Tibial artery (tissue), 4 donors: Measurements from ENCODE around the gene MED10.

Experiments
- DNase-seq, 2 donors: peaks; one replicate each; pipeline ENCODE4 v3.0.0-alpha.2; 2019
- H3K27ac ChIP-seq, 2 donors: fragments of 200-600 bp; sonication (generic) in 1 of 2; 1 replicate in 1 of 2; 2 replicates in 1 of 2; pipeline ENCODE4 v1.5.1; 2018 to 2019; ENCODE audit warnings: mild to moderate bottlenecking in 1 of 2
- H3K27me3 ChIP-seq, 2 donors: fragments of 200-600 bp; sonication (generic) in 1 of 2; one replicate each; pipeline versions ENCODE4 v1.5.1 to v1.6.0; 2016 to 2019
- H3K36me3 ChIP-seq, 3 donors: fragments of 200-600 bp; sonication (generic) in 2 of 3; one replicate each; pipeline ENCODE4 v1.5.1; 2016 to 2019; ENCODE audit warnings: mild to moderate bottlenecking in 2 of 3
- H3K4me1 ChIP-seq, 4 donors: fragments of 200-600 bp; sonication (generic) in 2 of 4; 1 replicate in 3 of 4; 2 replicates in 1 of 4; pipeline ENCODE4 v1.5.1; 2016 to 2019
- H3K4me3 ChIP-seq, 2 donors: fragments of 200-600 bp; sonication (generic) in 1 of 2; 1 replicate in 1 of 2; 2 replicates in 1 of 2; pipeline ENCODE4 v1.5.1; 2018 to 2019; ENCODE audit warnings: mild to moderate bottlenecking in 2 of 2
- H3K9me3 ChIP-seq, 3 donors: fragments of 200-600 bp; sonication (generic) in 1 of 3; one replicate each; pipeline ENCODE4 v1.5.1; 2016 to 2019
- intact Hi-C: fragments of 100-400 bp; cut with DNase I; formaldehyde crosslinking; loops from one replicate; pipeline ENCODE4 v1.15.0; 2023; ENCODE audit warnings: low total_unique reads
- TF ChIP-seq, protein P1 (sequence below), 2 experiments: fragments of 200-600 bp in 1 of 2; fragments of 450-650 bp in 1 of 2; IDR thresholded peaks; one replicate each; pipeline ENCODE4 v1.5.1; 2017 to 2019; ENCODE audit warnings: antibody characterized with exemption in 2 of 2, mild to moderate bottlenecking in 1 of 2, moderate library complexity in 1 of 2

Gene MED10, protein sequence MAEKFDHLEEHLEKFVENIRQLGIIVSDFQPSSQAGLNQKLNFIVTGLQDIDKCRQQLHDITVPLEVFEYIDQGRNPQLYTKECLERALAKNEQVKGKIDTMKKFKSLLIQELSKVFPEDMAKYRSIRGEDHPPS

DNA sequence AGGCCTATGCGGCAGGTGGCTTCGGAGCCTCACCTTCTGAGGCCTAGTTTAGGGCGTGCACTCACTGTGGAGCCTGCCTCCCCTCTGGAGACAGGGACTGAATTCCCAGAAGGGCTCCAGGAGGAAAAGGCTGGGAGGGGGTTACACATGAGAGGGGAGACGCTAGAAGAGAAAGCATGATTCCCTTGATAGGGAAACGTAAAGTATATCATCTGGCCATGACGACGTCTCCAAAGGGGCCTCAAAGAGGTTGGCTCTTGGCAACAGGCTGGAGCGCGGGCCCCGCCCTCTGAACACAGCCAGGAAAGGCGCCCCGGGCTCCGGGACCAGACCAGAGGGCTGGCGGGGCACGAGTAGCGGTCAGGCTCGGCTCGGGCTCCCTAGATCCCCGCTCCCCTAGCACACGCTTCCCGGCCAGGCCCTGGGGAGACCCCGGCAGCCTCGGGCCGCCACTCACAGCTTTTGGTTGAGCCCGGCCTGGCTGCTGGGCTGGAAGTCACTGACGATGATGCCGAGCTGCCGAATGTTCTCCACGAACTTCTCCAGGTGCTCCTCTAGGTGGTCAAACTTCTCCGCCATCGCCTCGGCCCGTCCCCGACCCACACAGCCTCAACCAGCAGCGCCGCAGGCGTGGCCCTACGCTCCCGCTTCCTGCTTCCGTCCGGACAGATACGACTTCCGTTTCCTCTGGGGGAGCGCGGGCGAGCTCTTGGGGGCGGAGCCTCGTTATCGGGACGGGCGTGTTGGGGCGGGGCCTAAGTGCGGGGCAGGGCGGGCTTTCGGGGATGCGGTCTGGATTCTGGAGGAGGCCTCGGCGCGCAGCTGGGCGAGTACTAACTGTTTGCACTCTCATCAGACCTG is at the start of gene MED10:
TSS of gene MED10 (minus strand) at position 643 of the 861 bp plus-strand sequence. CDS start at position 579, 64 bp downstream.
- H3K4me1 ChIP-seq: peaks cover 0 to 19% (median 16%) of the 10 kb centered on the region in 4 donors
- peak; percentile 93 to 98 for DNase-seq
- no peaks in the 10 kb centered on the region for H3K27me3 ChIP-seq
- H3K27ac ChIP-seq: peak within 1 kb of the TSS; percentile 90 to 91
- intact Hi-C loops: loop anchor here (2.0 to 5.0 kb wide), 2 partner anchors 69 to 335 kb away; partner anchors contain the start of genes TENT4A and UBE2QL1
- H3K9me3 ChIP-seq: no peaks in the 10 kb centered on the region
- H3K36me3 ChIP-seq: peaks cover 29 to 36% (median 32%) of the 10 kb centered on the region in 3 donors
- peak within 1 kb of the TSS; percentile 94 to 99 for H3K4me3 ChIP-seq
- TF ChIP-seq, protein P1, sequence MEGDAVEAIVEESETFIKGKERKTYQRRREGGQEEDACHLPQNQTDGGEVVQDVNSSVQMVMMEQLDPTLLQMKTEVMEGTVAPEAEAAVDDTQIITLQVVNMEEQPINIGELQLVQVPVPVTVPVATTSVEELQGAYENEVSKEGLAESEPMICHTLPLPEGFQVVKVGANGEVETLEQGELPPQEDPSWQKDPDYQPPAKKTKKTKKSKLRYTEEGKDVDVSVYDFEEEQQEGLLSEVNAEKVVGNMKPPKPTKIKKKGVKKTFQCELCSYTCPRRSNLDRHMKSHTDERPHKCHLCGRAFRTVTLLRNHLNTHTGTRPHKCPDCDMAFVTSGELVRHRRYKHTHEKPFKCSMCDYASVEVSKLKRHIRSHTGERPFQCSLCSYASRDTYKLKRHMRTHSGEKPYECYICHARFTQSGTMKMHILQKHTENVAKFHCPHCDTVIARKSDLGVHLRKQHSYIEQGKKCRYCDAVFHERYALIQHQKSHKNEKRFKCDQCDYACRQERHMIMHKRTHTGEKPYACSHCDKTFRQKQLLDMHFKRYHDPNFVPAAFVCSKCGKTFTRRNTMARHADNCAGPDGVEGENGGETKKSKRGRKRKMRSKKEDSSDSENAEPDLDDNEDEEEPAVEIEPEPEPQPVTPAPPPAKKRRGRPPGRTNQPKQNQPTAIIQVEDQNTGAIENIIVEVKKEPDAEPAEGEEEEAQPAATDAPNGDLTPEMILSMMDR (IDR thresholded peaks at IDR 0.05): no peak

- Histone ChIP-seq H3K9me3 (no peaks in the 10 kb centered on the region), H3K27me3 (peaks cover 0 to 7% of the 10 kb centered on the region in 2 donors), H3K27ac (no peak overlapping the region), H3K36me3 (no peaks in the 10 kb centered on the region), H3K4me1 (no peaks in the 10 kb centered on the region), H3K4me3 (no peak overlapping the region)
- TF ChIP-seq, protein P1 (IDR thresholded peaks at IDR 0.05): no peak
- intact Hi-C loops: no loop called here
- no peak for DNase-seq
These were observed 49.3 kb upstream of the MED10 start for GRCh38 chr5:6427694-6428093.

DNA sequence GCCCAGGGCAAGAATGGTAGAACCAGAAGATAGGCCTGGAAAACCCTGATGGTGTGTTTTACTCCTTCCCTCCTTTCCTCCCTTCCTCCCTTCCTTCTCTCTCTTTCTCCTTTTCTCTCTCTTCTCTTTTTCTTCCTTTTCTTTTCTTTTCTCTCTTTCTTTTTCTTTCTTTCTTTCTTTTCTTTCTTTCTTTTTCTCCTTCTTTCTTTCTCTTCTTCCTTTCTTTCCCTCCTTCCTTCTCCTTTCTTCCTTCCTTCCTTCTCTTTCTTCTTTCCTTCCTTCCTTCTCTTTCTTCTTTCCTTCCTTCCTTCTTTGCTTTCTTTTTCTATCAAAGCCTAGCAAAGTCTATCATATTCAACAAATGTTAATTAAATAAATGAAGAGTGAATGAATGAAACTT is 46.4 kb upstream of the MED10 start:
- no peak for DNase-seq
- H3K4me1 ChIP-seq: peaks cover 0 to 3% (median under 1%) of the 10 kb centered on the region in 4 donors
- no peaks in the 10 kb centered on the region for H3K9me3 ChIP-seq
- intact Hi-C loops: no loop called here
- H3K4me3 ChIP-seq: no peak overlapping the region
- no peaks in the 10 kb centered on the region for H3K36me3 ChIP-seq
- no peak overlapping the region for H3K27ac ChIP-seq
- TF ChIP-seq, protein P1 (IDR thresholded peaks at IDR 0.05): no peak
- H3K27me3 ChIP-seq: peaks cover 0 to under 1% of the 10 kb centered on the region in 2 donors

DNA sequence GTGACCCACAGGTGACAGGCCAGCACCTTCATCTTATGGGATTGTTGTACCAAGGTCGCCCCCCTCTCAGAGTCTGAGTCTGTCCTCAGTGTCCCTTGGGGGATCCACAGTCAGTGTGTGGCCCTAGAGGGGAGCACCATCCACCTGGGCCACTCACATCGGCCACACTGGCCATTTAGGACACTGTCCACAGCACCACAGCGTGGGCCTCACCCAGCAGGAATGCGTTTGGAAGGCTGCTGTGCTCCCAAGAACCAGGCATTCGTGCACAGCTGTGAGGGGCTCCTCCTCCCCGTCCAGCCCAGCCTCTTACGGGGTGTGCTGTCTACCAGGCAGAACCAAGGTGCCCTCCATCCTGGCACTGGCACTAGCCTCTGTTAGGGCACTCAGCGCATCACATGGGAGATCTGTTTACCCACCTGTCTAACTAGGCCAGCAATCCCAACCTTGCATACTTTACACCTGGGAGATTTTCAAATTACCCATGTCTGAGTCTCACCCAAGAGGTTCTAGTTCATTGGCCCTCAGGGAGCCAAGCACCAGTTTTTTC is 45.8 kb upstream of the MED10 start:
- Histone ChIP-seq H3K9me3 (no peaks in the 10 kb centered on the region), H3K27ac (no peak overlapping the region), H3K4me3 (no peak overlapping the region), H3K36me3 (no peaks in the 10 kb centered on the region), H3K27me3 (no peaks in the 10 kb centered on the region), H3K4me1 (peaks cover 0 to 8% (median 3%) of the 10 kb centered on the region in 4 donors)
- no peak for DNase-seq
- intact Hi-C loops: no loop called here
- TF ChIP-seq, protein P1 (IDR thresholded peaks at IDR 0.05): no peak

DNA sequence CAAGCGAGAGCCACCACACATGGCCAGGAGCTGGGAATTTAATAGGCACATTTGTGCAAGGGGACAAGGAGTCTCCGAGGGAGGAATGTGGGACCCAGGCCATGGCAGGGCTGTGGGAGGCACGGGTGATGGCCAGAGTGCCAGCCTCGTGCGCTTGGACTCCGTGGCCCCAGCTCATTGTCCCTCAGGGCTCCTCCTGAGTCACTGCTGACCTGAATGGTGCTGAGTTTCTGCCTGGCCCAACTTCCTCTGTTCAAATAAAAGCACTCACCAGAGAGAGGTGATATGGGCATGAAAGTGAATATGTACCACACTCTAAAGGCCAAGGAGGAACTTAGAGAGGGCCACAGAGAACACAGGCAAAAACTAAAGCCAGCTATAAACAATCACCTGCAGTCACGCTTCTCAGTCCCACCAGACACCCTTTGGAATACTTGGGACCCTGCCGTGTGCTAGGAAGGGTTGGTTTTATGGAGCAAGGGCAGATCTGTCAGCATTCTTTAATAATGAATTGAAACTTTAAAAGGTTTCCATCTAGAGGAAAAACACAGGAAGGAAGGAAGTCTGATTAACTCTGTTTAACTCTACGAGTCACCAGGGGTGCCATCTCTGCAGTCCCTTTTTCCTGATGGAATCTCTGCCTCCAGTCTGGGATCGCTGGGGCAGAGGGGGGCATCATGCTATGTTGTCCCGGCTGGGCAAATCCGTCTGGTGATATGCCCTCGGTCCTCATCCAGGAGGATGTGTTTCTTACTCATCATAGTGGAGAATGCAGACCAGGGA is 45.2 kb upstream of the MED10 start:
- peaks cover 0 to 15% (median 8%) of the 10 kb centered on the region in 4 donors for H3K4me1 ChIP-seq
- no peaks in the 10 kb centered on the region for H3K9me3 ChIP-seq
- TF ChIP-seq, protein P1 (IDR thresholded peaks at IDR 0.05): no peak
- no peaks in the 10 kb centered on the region for H3K27me3 ChIP-seq
- no peak overlapping the region for H3K4me3 ChIP-seq
- no peaks in the 10 kb centered on the region for H3K36me3 ChIP-seq
- no peak for DNase-seq
- intact Hi-C loops: no loop called here
- H3K27ac ChIP-seq: no peak overlapping the region
